HG02852 (cell line): ENCODE measurements around the gene MAMDC4.
"Not testable (repeated sequence)": the region's sequence is repeated elsewhere in the genome, so short reads cannot be mapped to it uniquely, and the experiment has no call there.

ENCODE experiments used
- ATAC-seq: cut with Tn5 transposase; IDR thresholded peaks from one replicate; pipeline ENCODE4 v1.9.1; 2021; ENCODE audit warnings: mild to moderate bottlenecking, moderate library complexity; ENCODE audit not compliant: unreplicated experiment

Gene MAMDC4

GRCh38 chr9:136851941-136852663, at the start of gene MAMDC4:
TSS of gene MAMDC4 (plus strand) at chr9:136852346. CDS start at chr9:136852417, 71 bp downstream.
- ATAC-seq, result no peak

- not testable (repeated sequence) for ATAC-seq
Measured at GRCh38 chr9:136803009-136803550, 49.1 kb upstream of the MAMDC4 start.

- ATAC-seq, result no peak
Measured at GRCh38 chr9:136803551-136804508, 48.3 kb upstream of the MAMDC4 start.

GRCh38 chr9:136804509-136805206, 47.5 kb upstream of the MAMDC4 start:
- ATAC-seq, result no peak

- ATAC-seq, result no peak
Measured at GRCh38 chr9:136805207-136805740, 46.9 kb upstream of the MAMDC4 start.

GRCh38 chr9:136806067-136806466, 46.1 kb upstream of the MAMDC4 start:
- no peak for ATAC-seq

GRCh38 chr9:136806631-136807201, 45.4 kb upstream of the MAMDC4 start:
- ATAC-seq, result no peak

GRCh38 chr9:136807281-136808074, 44.7 kb upstream of the MAMDC4 start, which contains the start of gene RABL6:
TSS of gene RABL6 (plus strand) at chr9:136807948. CDS start at chr9:136808197, 249 bp downstream.
- ATAC-seq, result peak; percentile 79

- ATAC-seq, result peak; percentile 36
Measured at GRCh38 chr9:136808075-136808805, 43.9 kb upstream of the MAMDC4 start.

- no peak for ATAC-seq
Measured at GRCh38 chr9:136808806-136809158, 43.4 kb upstream of the MAMDC4 start.

GRCh38 chr9:136814725-136815421, 37.3 kb upstream of the MAMDC4 start:
- no peak for ATAC-seq

GRCh38 chr9:136815422-136815782, 36.7 kb upstream of the MAMDC4 start:
- no peak for ATAC-seq

- no peak for ATAC-seq
Measured at GRCh38 chr9:136820971-136821825, 30.9 kb upstream of the MAMDC4 start.

GRCh38 chr9:136821826-136822544, 30.2 kb upstream of the MAMDC4 start:
- ATAC-seq, result no peak

GRCh38 chr9:136823136-136824046, 28.8 kb upstream of the MAMDC4 start:
- ATAC-seq, result no peak
